T-helper 2 cell treated with Interferon-gamma antibody and Interleukin-4, amounts not matched to agents 100 ng/mL and 5 ng/mL, for 36 hours (primary cell): ENCODE data around the gene GUCY2D. TPM values are rescaled to one million over a fixed set of nuclear protein-coding genes. Genes with fewer than 3 reads are reported as not detected.

Experiments used
- intact Hi-C: fragments of 100-400 bp; cut with micrococcal nuclease; formaldehyde crosslinking; loops from one replicate; pipeline ENCODE4 v1.15.1; 2023
- total RNA-seq: library from RNA; stranded (reverse); gene quantifications from 2 replicates; pipeline ENCODE4 v1.2.3, GENCODE V29; 2022

GUCY2D gene
- total RNA-seq, 1 donor from 2014 or later: 0.05 TPM

- intact Hi-C loops: loop anchor here (2.0 to 5.0 kb wide), 2 partner anchors 127 to 297 kb away; no protein-coding TSS in a partner anchor
Measured at GRCh38 chr17:8039611-8040168, 37.3 kb downstream of the GUCY2D start.

DNA sequence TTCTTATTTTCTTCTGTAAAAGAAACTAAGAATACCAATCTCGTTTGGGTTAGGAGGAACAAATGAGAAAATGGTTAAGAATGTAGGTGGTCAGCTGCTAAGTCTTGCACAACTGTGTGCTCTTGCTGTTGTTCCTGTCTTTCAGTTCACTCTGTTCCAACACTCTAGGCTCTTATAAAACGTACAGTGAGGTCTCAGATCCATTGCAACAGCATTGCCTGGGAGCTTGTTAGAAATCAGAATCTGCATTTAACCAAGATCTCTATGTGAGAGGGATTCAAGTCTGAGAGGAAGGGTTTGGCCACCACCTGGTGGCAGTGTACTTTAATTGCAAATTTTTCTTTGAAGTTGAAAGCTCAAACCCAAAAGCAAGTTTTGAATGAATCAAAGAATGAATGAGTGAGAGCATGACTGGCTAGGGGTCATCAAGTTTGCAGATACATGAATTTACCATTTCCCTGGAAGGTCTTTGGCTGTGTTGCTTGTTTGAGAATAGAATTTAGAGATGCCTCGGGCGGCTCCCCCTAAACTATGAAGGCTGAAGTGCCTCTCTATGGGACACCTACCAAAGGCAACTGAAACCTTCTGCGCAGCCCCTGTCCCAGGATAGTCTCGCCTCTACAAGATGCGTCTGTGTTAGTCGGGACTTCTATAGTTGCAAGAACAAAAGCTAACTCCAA lies 39.0 kb downstream of the GUCY2D start:
- intact Hi-C loops: loop anchor here (2.0 to 5.0 kb wide), 2 partner anchors 129 to 299 kb away; no protein-coding TSS in a partner anchor

- intact Hi-C loops: loop anchor here (2.0 to 5.0 kb wide), 2 partner anchors 129 to 300 kb away; no protein-coding TSS in a partner anchor
Measured at GRCh38 chr17:8041979-8042378, 39.6 kb downstream of the GUCY2D start.

GRCh38 chr17:8044819-8045810 lies 42.7 kb downstream of the GUCY2D start:
- intact Hi-C loops: loop anchor here (5.0 kb wide), 1 partner anchor 303 kb away; no protein-coding TSS in a partner anchor

GRCh38 chr17:8046306-8046928 lies 44.0 kb downstream of the GUCY2D start:
- intact Hi-C loops: no loop called here

DNA sequence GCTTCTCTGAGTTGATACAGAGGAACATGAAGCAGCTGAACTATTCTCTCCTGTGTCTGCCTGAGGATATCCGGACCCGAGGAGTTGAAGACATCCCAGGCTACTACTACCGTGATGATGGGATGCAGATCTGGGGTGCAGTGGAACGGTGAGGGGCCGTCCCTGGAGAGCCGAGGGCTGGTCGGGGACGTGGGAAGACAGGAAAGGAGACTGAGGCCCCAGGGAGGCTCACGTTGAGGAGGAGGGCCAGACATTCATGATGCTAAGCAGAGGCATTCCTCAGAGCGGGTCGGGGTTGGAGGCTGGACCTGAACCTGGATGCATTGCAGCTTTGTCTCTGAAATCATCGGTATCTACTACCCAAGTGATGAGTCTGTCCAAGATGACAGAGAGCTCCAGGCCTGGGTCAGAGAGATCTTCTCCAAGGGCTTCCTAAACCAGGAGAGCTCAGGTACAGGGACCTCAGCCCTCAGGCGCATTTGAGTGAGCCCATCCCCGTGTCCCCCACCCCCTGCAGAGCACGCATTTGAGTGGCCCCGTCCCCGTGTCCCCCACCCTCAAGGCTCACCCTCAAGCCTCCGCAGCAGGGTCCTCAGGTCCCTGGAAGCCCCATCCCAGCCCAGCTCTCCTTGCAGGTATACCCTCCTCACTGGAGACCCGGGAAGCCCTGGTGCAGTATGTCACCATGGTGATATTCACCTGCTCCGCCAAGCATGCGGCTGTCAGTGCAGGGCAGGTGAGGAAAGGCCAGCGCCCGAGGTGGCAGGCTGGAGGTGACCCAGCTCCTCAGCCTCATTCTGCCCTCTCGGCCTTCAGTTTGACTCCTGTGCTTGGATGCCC lies 44.7 kb downstream of the GUCY2D start:
- intact Hi-C loops: no loop called here

DNA sequence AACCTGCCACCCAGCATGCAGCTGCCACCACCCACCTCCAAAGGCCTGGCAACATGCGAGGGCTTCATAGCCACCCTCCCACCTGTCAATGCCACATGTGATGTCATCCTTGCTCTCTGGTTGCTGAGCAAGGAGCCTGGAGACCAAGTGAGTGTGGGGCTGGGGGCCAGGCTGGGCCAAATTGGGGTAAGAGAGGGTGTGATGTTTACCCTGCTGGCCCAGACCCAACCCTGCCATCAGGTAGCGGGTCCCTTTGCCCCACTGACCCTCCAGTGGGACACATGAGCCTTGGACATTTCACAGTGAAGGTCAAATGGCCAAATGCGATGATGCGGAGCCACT lies 45.3 kb downstream of the GUCY2D start:
- intact Hi-C loops: no loop called here

DNA sequence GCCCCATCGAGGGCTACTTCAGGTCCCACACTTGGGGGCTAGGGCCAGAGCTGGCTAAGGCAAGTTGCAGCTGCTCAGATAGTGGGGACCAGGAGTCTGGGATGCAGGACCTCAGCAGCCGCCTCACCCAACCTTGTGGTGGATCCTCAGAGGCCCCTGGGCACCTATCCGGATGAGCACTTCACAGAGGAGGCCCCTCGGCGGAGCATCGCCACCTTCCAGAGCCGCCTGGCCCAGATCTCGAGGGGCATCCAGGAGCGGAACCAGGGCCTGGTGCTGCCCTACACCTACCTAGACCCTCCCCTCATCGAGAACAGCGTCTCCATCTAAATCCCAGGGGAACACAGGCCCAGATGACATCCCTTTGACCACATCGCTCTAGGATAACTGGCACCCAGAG lies 45.8 kb downstream of the GUCY2D start:
- intact Hi-C loops: no loop called here

DNA sequence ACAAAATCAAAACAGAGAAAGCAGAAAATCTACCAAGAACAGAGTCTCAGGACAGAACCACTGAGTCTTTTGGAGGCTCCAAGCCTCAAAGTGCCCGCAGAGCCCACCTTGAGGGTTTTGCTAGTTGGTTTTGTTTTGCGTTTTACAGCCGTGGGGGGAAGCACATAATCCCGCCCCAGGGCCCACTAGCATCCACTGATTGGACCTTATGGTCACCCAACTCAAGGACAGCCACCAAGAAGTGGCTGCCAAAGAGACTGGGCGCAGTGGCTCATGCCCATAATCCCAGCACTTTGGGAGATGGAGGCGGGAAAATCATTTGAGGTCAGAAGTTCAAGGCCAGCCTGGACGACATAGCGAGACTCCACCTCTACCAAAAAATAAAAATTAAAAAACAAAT lies 46.3 kb downstream of the GUCY2D start:
- intact Hi-C loops: no loop called here

- intact Hi-C loops: no loop called here
Measured at GRCh38 chr17:8051831-8052230, 49.4 kb downstream of the GUCY2D start.

- intact Hi-C loops: no loop called here
Measured at GRCh38 chr17:8052256-8053252, 50.1 kb downstream of the GUCY2D start.

DNA sequence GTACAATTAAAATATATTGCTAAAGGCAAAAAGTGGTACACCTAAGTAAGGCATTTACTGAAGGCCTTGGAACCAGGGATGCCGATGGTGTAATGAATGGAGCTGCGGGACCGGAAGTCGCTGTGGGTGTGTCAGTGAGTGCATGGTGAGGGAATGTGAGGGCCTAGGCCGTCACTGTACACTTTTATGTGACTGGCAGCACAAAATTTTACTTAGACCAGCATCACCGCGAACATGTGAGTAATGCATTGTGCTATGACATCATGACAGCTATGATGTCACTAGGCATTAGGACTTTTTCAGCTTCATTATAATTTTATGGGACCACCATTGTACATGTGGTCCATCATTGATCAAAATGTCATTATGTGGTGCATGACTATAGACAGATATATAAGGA lies 51.2 kb downstream of the GUCY2D start:
- intact Hi-C loops: no loop called here

GRCh38 chr17:8055851-8056231 lies 53.4 kb downstream of the GUCY2D start:
- intact Hi-C loops: loop anchor here (2.0 to 5.0 kb wide), 4 partner anchors 39 to 229 kb away; no protein-coding TSS in a partner anchor

GRCh38 chr17:8056232-8056975 lies 54.0 kb downstream of the GUCY2D start:
- intact Hi-C loops: loop anchor here (2.0 to 5.0 kb wide), 4 partner anchors 39 to 229 kb away; no protein-coding TSS in a partner anchor

DNA sequence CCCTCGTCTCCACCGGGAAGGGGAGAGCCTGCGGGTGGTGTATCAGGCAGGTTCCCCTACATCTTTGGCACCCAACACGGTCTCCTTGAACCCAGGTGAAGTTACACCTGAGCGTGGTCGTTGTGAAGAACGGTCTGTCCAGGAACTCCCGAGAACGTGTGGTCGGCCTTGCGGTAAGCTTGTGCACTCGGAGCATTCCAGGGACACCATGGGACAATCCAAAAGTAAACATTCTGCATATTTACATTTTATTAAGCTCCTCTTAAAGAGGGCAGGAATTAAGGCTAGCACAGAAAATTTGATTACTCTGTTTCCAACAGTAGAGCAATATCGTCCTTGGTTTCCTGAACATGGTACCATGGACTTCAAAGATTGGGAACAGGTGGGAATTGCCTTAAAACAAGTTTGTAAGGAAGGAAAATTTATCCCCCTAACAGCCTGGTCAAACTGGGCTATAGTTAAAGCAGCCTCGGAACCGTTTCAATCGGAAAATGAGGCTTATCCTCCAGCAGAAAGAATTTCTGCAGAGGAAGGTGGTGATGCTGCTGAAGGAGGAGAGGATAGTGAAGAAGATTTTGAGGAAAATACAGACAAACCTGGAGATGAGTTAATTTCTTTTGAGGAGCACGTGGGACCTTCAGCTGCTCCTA lies 54.7 kb downstream of the GUCY2D start:
- intact Hi-C loops: loop anchor here (2.0 to 5.0 kb wide), 4 partner anchors 40 to 230 kb away; no protein-coding TSS in a partner anchor

- intact Hi-C loops: loop anchor here (2.0 to 5.0 kb wide), 4 partner anchors 40 to 230 kb away; no protein-coding TSS in a partner anchor
Measured at GRCh38 chr17:8057691-8058114, 55.3 kb downstream of the GUCY2D start.

- intact Hi-C loops: loop anchor here (5.0 kb wide), 3 partner anchors 42 to 232 kb away; no protein-coding TSS in a partner anchor
Measured at GRCh38 chr17:8059131-8059530, 56.7 kb downstream of the GUCY2D start.
